ENCODE data around the gene TMEM255B.
"Not testable (repeated sequence)": the region's sequence is repeated elsewhere in the genome, so short reads cannot be mapped to it uniquely, and the experiment has no call there.

Gene TMEM255B

GRCh38 chr13:113785051-113786010, 26.3 kb downstream of the TMEM255B start:
- Histone ChIP-seq H3K4me1 (ENCODE audit: control insufficient read depth, insufficient read depth, low read length) (peaks cover 30% of the 10 kb centered on the region), H3K9ac (ENCODE audit: low read depth, low read length) (no peak overlapping the region), H3K9me3 (replicated peaks; ENCODE audit: low read length) (no peaks in the 10 kb centered on the region), H3K4me2 (ENCODE audit: low read length) (peak overlapping the region; percentile 66), H3K36me3 (ENCODE audit: insufficient read depth, low read length) (no peaks in the 10 kb centered on the region), H3K4me3 (ENCODE audit: low read length) (peak overlapping the region; percentile 3), H3K27me3 (ENCODE audit: control insufficient read depth, insufficient read depth, low read length) (peaks cover 12% of the 10 kb centered on the region)

DNA sequence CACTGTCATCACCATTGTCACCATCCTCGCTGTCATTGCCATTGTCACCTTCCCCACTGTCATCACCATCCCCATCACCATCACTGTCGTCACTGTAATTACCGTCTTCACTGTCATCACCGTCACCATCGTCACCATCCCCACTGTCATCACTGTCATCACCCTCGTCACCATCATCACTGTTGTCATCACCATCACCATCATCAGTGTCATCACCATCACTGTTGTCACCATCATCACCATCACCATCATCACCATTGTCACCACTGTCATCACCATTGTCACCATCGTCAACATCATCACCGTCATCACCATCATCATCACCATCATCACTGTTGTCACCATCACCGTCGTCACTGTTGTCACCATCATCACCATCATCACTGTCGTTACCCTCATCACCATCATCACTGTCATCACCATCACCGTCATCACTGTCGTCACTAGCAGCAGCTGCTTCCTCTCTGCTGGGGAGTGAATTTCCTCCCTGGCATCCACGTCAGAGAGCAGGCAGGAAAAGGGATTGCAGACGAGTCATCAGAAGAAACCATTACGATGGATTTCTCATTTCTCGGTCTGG, 27.3 kb downstream of the TMEM255B start:
- Histone ChIP-seq H3K4me3 (ENCODE audit: low read length) (no peak overlapping the region), H3K9ac (ENCODE audit: low read depth, low read length) (no peak overlapping the region), H3K4me1 (ENCODE audit: control insufficient read depth, insufficient read depth, low read length) (peaks cover 30% of the 10 kb centered on the region), H3K27me3 (ENCODE audit: control insufficient read depth, insufficient read depth, low read length) (peaks cover 21% of the 10 kb centered on the region), H3K36me3 (ENCODE audit: insufficient read depth, low read length) (no peaks in the 10 kb centered on the region), H3K9me3 (replicated peaks; ENCODE audit: low read length) (no peaks in the 10 kb centered on the region), H3K4me2 (ENCODE audit: low read length) (no peak overlapping the region)

DNA sequence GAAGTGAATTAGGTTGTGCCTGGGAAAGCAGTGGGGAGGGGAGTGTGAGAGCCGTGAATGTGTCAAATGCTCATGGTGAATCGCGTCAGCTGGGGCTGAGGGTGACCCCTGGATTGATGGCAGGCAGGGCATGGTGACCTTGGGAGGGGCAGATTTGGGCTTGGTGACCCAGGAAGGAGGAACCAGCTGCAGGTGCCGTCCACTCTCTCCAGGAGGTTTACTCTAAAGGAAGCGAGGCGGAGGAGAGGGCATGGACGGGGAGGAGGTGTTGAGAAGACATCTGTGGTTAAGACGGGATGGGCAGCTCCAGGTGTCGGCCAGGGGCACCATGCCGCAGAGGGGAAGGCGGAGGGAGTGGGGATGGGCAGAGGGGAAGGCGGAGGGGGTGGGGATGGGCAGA, 28.7 kb downstream of the TMEM255B start:
- Histone ChIP-seq H3K4me2 (ENCODE audit: low read length) (no peak overlapping the region), H3K9me3 (replicated peaks; ENCODE audit: low read length) (no peaks in the 10 kb centered on the region), H3K4me3 (ENCODE audit: low read length) (no peak overlapping the region), H3K9ac (ENCODE audit: low read depth, low read length) (no peak overlapping the region), H3K36me3 (ENCODE audit: insufficient read depth, low read length) (no peaks in the 10 kb centered on the region), H3K27me3 (ENCODE audit: control insufficient read depth, insufficient read depth, low read length) (peaks cover 30% of the 10 kb centered on the region), H3K4me1 (ENCODE audit: control insufficient read depth, insufficient read depth, low read length) (peaks cover 30% of the 10 kb centered on the region)

DNA sequence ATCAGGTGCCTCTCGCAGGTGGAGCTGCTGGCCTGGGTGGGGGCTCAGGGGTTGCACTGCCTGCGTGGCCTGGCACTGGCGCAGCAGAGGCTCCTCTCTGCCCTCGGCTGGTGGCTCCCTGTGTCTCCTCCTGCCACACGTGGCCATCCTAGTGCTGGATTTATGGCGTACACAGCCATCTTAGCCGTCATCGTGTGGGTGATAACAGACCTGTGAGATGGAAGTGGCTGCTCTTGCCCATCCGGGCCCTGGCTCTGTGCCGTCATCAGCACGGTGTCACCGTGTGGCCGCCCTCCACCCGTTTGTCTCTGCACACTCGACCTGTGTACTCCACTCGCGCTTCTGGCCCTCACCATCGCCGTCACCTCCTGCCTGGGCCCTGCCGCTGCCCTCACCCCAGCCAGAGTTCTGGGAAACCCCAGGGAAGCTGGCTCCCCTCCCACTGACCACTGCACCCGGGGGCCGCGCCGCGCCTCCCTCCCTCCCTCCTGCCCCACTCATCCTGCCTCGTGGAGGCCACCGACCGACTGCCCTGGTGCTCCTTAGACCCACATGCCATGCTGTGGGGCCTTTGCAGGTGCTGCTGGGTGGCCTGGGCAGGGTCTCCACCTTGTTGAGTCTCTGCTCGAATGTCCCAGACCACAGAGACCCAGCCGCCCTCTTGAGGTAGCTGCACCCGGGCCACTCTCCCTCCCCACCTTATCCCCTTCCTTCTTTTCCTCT, 29.5 kb downstream of the TMEM255B start:
- Histone ChIP-seq H3K4me1 (ENCODE audit: control insufficient read depth, insufficient read depth, low read length) (peaks cover 30% of the 10 kb centered on the region), H3K4me2 (ENCODE audit: low read length) (no peak overlapping the region), H3K9me3 (replicated peaks; ENCODE audit: low read length) (no peaks in the 10 kb centered on the region), H3K27me3 (ENCODE audit: control insufficient read depth, insufficient read depth, low read length) (peaks cover 35% of the 10 kb centered on the region), H3K36me3 (ENCODE audit: insufficient read depth, low read length) (no peaks in the 10 kb centered on the region), H3K9ac (ENCODE audit: low read depth, low read length) (no peak overlapping the region), H3K4me3 (ENCODE audit: low read length) (no peak overlapping the region)

GRCh38 chr13:113789167-113789566, 30.1 kb downstream of the TMEM255B start:
- Histone ChIP-seq H3K36me3 (ENCODE audit: insufficient read depth, low read length) (no peaks in the 10 kb centered on the region), H3K4me2 (ENCODE audit: low read length) (no peak overlapping the region), H3K9ac (ENCODE audit: low read depth, low read length) (no peak overlapping the region), H3K27me3 (ENCODE audit: control insufficient read depth, insufficient read depth, low read length) (peaks cover 35% of the 10 kb centered on the region), H3K9me3 (replicated peaks; ENCODE audit: low read length) (no peaks in the 10 kb centered on the region), H3K4me1 (ENCODE audit: control insufficient read depth, insufficient read depth, low read length) (peaks cover 26% of the 10 kb centered on the region), H3K4me3 (ENCODE audit: low read length) (no peak overlapping the region)

- H3K4me3 ChIP-seq (ENCODE audit: low read length); H3K9ac ChIP-seq (ENCODE audit: low read depth, low read length); H3K9me3 ChIP-seq (replicated peaks; ENCODE audit: low read length); H3K4me2 ChIP-seq (ENCODE audit: low read length); H3K36me3 ChIP-seq (ENCODE audit: insufficient read depth, low read length): not testable (repeated sequence)
- Histone ChIP-seq H3K4me1 (ENCODE audit: control insufficient read depth, insufficient read depth, low read length) (peaks cover 19% of the 10 kb centered on the region), H3K27me3 (ENCODE audit: control insufficient read depth, insufficient read depth, low read length) (peaks cover 40% of the 10 kb centered on the region)
These were observed 30.9 kb downstream of the TMEM255B start for GRCh38 chr13:113789931-113790330.

DNA sequence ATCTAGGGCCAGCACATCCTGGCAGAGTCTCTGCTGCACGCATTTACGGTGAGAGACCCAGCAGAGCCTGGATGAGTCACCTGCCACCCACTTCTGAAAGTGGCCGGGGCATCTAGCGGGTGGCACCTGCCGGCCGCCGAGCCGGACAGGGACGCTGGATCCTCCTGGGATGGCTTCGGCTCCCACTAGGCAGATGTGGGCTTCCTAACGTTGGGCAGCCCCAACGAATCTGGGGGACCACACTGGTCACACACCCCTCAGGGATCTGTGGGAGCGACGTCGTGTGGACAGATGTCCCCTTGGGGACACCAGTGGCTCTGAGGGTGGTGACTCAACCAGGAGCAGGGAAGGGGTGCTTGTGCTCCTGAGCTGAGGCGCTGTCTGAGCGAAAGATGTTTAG, 32.2 kb downstream of the TMEM255B start:
- Histone ChIP-seq H3K4me1 (ENCODE audit: control insufficient read depth, insufficient read depth, low read length) (peaks cover 6% of the 10 kb centered on the region), H3K9me3 (replicated peaks; ENCODE audit: low read length) (no peaks in the 10 kb centered on the region), H3K36me3 (ENCODE audit: insufficient read depth, low read length) (no peaks in the 10 kb centered on the region), H3K4me3 (ENCODE audit: low read length) (no peak overlapping the region), H3K4me2 (ENCODE audit: low read length) (no peak overlapping the region), H3K27me3 (ENCODE audit: control insufficient read depth, insufficient read depth, low read length) (peaks cover 45% of the 10 kb centered on the region), H3K9ac (ENCODE audit: low read depth, low read length) (no peak overlapping the region)

GRCh38 chr13:113791761-113792160, 32.7 kb downstream of the TMEM255B start:
- Histone ChIP-seq H3K9me3 (replicated peaks; ENCODE audit: low read length) (no peaks in the 10 kb centered on the region), H3K27me3 (ENCODE audit: control insufficient read depth, insufficient read depth, low read length) (peaks cover 45% of the 10 kb centered on the region), H3K4me2 (ENCODE audit: low read length) (no peak overlapping the region), H3K9ac (ENCODE audit: low read depth, low read length) (no peak overlapping the region), H3K36me3 (ENCODE audit: insufficient read depth, low read length) (no peaks in the 10 kb centered on the region), H3K4me1 (ENCODE audit: control insufficient read depth, insufficient read depth, low read length) (peaks cover under 1% of the 10 kb centered on the region), H3K4me3 (ENCODE audit: low read length) (no peak overlapping the region)

DNA sequence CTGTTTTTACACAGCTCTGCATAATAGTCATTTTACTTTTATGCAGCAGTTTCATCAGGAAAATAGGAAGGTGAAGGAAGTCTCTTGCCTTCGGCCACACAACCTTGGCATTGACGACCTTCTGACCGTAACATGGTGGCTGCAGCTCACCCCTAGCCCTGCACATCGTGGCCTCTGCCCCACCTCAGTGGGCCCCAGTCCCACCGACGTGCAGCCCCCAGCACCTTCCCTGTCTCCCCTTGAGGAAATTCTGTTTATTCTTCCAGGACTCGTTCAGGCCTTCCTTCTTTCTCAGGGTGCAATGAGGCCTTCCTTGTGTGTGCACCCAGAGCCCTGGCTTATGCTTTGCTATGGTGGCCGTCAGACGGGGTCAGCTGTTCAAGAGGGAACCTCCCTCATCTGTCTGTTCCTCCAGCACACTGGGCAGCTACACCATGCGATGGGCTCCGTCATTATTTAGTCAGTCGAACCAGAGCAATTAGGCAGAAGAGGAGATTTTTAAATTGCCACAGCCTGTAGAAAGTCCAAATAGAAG, 33.3 kb downstream of the TMEM255B start:
- H3K27me3 ChIP-seq (ENCODE audit: control insufficient read depth, insufficient read depth, low read length) = peaks cover 45% of the 10 kb centered on the region
- no peaks in the 10 kb centered on the region for H3K9me3 ChIP-seq (replicated peaks; ENCODE audit: low read length)
- H3K4me3 ChIP-seq (ENCODE audit: low read length) = no peak overlapping the region
- no peaks in the 10 kb centered on the region for H3K4me1 ChIP-seq (ENCODE audit: control insufficient read depth, insufficient read depth, low read length)
- H3K9ac ChIP-seq (ENCODE audit: low read depth, low read length) = no peak overlapping the region
- H3K36me3 ChIP-seq (ENCODE audit: insufficient read depth, low read length) = no peaks in the 10 kb centered on the region
- no peak overlapping the region for H3K4me2 ChIP-seq (ENCODE audit: low read length)

- no peaks in the 10 kb centered on the region for H3K4me1 ChIP-seq (ENCODE audit: control insufficient read depth, insufficient read depth, low read length)
- no peaks in the 10 kb centered on the region for H3K36me3 ChIP-seq (ENCODE audit: insufficient read depth, low read length)
- H3K9ac ChIP-seq (ENCODE audit: low read depth, low read length) = no peak overlapping the region
- H3K27me3 ChIP-seq (ENCODE audit: control insufficient read depth, insufficient read depth, low read length) = peaks cover 45% of the 10 kb centered on the region
- no peak overlapping the region for H3K4me2 ChIP-seq (ENCODE audit: low read length)
- H3K4me3 ChIP-seq (ENCODE audit: low read length) = no peak overlapping the region
- H3K9me3 ChIP-seq (replicated peaks; ENCODE audit: low read length) = no peaks in the 10 kb centered on the region
These were observed 34.1 kb downstream of the TMEM255B start for GRCh38 chr13:113792886-113793717.

GRCh38 chr13:113793718-113794085, 34.7 kb downstream of the TMEM255B start:
- Histone ChIP-seq H3K9me3 (replicated peaks; ENCODE audit: low read length) (no peaks in the 10 kb centered on the region), H3K27me3 (ENCODE audit: control insufficient read depth, insufficient read depth, low read length) (peaks cover 45% of the 10 kb centered on the region), H3K4me3 (ENCODE audit: low read length) (no peak overlapping the region), H3K4me1 (ENCODE audit: control insufficient read depth, insufficient read depth, low read length) (no peaks in the 10 kb centered on the region), H3K4me2 (ENCODE audit: low read length) (no peak overlapping the region), H3K9ac (ENCODE audit: low read depth, low read length) (no peak overlapping the region), H3K36me3 (ENCODE audit: insufficient read depth, low read length) (no peaks in the 10 kb centered on the region)
